ENCODE results near the gene MAPK8IP3.
"Not testable (repeated sequence)": the region's sequence is repeated elsewhere in the genome, so short reads cannot be mapped to it uniquely, and the experiment has no call there.

Gene MAPK8IP3

DNA sequence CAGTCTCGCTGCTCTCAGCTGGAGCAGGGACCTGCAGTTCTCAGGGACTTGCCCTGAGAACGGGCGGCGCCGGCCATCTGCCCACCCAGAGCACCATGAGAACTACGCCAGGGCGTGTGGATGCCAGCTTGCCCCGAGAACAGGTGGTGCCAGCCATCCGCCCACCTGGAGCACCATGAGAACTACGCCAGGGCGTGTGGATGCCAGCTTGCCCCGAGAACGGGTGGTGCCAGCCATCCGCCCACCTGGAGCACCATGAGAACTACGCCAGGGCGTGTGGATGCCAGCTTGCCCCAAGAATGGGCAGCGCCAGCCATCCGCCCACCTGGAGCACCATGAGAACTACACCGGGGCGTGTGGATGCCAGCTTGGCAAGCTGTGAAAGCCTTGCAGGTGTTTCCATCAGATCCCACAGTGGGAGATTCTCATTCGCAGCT lies 26.6 kb downstream of the MAPK8IP3 start:
- not testable (repeated sequence) for H2AK5ac ChIP-seq (ENCODE audit: low read length); DNase-seq; H4K12ac ChIP-seq (ENCODE audit: low read depth, low read length); H2BK5ac ChIP-seq (ENCODE audit: low read depth, low read length, poor library complexity); H3K4me3 ChIP-seq (ENCODE audit: low read depth, low read length); H3K9ac ChIP-seq (ENCODE audit: low read length); H2BK120ac ChIP-seq (ENCODE audit: insufficient read depth, low read length, poor library complexity); H3K23ac ChIP-seq (ENCODE audit: low read length); H3K4ac ChIP-seq (ENCODE audit: low read depth, low read length); H3K27ac ChIP-seq (ENCODE audit: low read depth, low read length); H2AFZ ChIP-seq (ENCODE audit: insufficient read depth, low read length, poor library complexity); H3K79me1 ChIP-seq (ENCODE audit: low read length); H3K18ac ChIP-seq (ENCODE audit: low read length); H4K8ac ChIP-seq (ENCODE audit: low read depth, low read length); H3K4me1 ChIP-seq (ENCODE audit: control insufficient read depth in 1 of 2, insufficient read depth in 2 of 2, low read length in 2 of 2); H3K4me2 ChIP-seq (ENCODE audit: low read length); H3K79me2 ChIP-seq (ENCODE audit: control insufficient read depth, insufficient read depth, low read length, poor library complexity); H3K14ac ChIP-seq (ENCODE audit: low read length); H4K91ac ChIP-seq (ENCODE audit: low read depth, low read length); H3K27me3 ChIP-seq (ENCODE audit: insufficient read depth, low read length); H2BK12ac ChIP-seq (ENCODE audit: low read length)
- H3K9me3 ChIP-seq (ENCODE audit: insufficient read depth, low read depth, low read length), result peaks cover 33% of the 10 kb centered on the region
- peaks cover 52 to 57% of the 10 kb centered on the region in 2 experiments for H3K36me3 ChIP-seq (ENCODE audit: control insufficient read depth in 1 of 2, insufficient read depth in 2 of 2, low read length in 2 of 2)
- WGBS (ENCODE audit: extremely low coverage, insufficient coverage, insufficient read length), result no CpG with 5 or more reads among the region's 21 CpGs

DNA sequence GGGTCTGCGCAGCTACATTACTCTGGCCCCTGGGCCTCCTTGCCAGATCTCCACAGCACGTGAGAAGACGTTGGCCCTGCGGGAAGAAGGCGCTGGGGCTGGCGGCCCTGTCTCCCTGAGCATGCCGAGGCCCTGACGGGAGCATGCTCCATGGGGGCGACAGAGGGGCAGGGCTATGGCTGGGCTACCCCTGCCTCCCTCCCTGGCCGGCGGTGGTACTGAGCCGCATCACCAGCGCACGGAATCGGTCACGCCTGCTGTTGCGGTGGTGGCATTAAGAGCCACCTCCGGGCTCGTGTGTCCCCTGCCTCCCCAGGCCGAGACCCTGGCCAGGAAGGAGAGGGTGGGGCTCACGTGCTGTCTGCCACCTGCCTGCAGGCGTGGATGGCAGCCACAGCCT lies 28.1 kb downstream of the MAPK8IP3 start:
- H4K8ac ChIP-seq (ENCODE audit: low read depth, low read length), result no peak overlapping the region
- H3K27ac ChIP-seq (ENCODE audit: low read depth, low read length), result no peak overlapping the region
- H2BK12ac ChIP-seq (ENCODE audit: low read length), result no peak overlapping the region
- H3K9me3 ChIP-seq (ENCODE audit: insufficient read depth, low read depth, low read length), result peaks cover 44% of the 10 kb centered on the region
- H3K79me2 ChIP-seq (ENCODE audit: control insufficient read depth, insufficient read depth, low read length, poor library complexity), result no peaks in the 10 kb centered on the region
- WGBS (ENCODE audit: extremely low coverage, insufficient coverage, insufficient read length), result no CpG with 5 or more reads among the region's 22 CpGs
- H3K18ac ChIP-seq (ENCODE audit: low read length), result no peak overlapping the region
- no peak overlapping the region for H2BK5ac ChIP-seq (ENCODE audit: low read depth, low read length, poor library complexity)
- H2AFZ ChIP-seq (ENCODE audit: insufficient read depth, low read length, poor library complexity), result no peak overlapping the region
- no peaks in the 10 kb centered on the region for H3K4me1 ChIP-seq (ENCODE audit: control insufficient read depth in 1 of 2, insufficient read depth in 2 of 2, low read length in 2 of 2)
- H4K12ac ChIP-seq (ENCODE audit: low read depth, low read length), result no peak overlapping the region
- no peak overlapping the region for H2AK5ac ChIP-seq (ENCODE audit: low read length)
- no peak overlapping the region for H2BK120ac ChIP-seq (ENCODE audit: insufficient read depth, low read length, poor library complexity)
- H3K9ac ChIP-seq (ENCODE audit: low read length), result no peak overlapping the region
- peaks cover 39 to 45% of the 10 kb centered on the region in 2 experiments for H3K36me3 ChIP-seq (ENCODE audit: control insufficient read depth in 1 of 2, insufficient read depth in 2 of 2, low read length in 2 of 2)
- no peak for DNase-seq
- no peak overlapping the region for H3K23ac ChIP-seq (ENCODE audit: low read length)
- no peak overlapping the region for H3K4me3 ChIP-seq (ENCODE audit: low read depth, low read length)
- H3K79me1 ChIP-seq (ENCODE audit: low read length), result no peaks in the 10 kb centered on the region
- H3K4me2 ChIP-seq (ENCODE audit: low read length), result no peak overlapping the region
- no peaks in the 10 kb centered on the region for H3K27me3 ChIP-seq (ENCODE audit: insufficient read depth, low read length)
- H3K14ac ChIP-seq (ENCODE audit: low read length), result no peak overlapping the region
- no peak overlapping the region for H3K4ac ChIP-seq (ENCODE audit: low read depth, low read length)
- H4K91ac ChIP-seq (ENCODE audit: low read depth, low read length), result no peak overlapping the region

DNA sequence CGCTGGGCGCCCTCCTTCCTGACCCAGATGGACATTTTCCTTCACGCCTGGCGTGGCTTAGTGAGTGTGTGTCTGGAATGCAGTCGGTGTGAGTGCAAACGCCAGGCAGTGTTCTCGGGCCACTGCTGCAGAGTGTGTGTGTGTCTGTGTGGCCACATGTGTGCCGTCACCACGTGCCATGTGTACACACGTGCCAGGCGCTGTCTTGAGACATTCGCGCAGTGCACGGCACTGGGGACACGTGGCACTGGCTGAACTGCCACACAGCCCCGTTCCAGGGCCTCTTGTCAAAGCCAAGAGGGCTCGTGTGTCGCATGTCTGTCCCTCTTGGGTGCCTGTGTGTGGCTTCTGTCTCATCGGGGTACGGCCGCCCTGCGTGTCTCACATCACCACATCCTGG lies 28.8 kb downstream of the MAPK8IP3 start:
- Histone ChIP-seq H3K36me3 (ENCODE audit: control insufficient read depth in 1 of 2, insufficient read depth in 2 of 2, low read length in 2 of 2) (peaks cover 34 to 38% of the 10 kb centered on the region in 2 experiments), H3K4ac (ENCODE audit: low read depth, low read length) (no peak overlapping the region), H2AK5ac (ENCODE audit: low read length) (no peak overlapping the region), H2AFZ (ENCODE audit: insufficient read depth, low read length, poor library complexity) (no peak overlapping the region), H4K8ac (ENCODE audit: low read depth, low read length) (no peak overlapping the region), H3K23ac (ENCODE audit: low read length) (no peak overlapping the region), H2BK12ac (ENCODE audit: low read length) (no peak overlapping the region), H4K91ac (ENCODE audit: low read depth, low read length) (no peak overlapping the region), H3K9me3 (ENCODE audit: insufficient read depth, low read depth, low read length) (peaks cover 51% of the 10 kb centered on the region), H4K12ac (ENCODE audit: low read depth, low read length) (no peak overlapping the region), H3K4me2 (ENCODE audit: low read length) (no peak overlapping the region), H3K27me3 (ENCODE audit: insufficient read depth, low read length) (no peaks in the 10 kb centered on the region), H3K79me1 (ENCODE audit: low read length) (no peaks in the 10 kb centered on the region), H3K14ac (ENCODE audit: low read length) (no peak overlapping the region), H2BK120ac (ENCODE audit: insufficient read depth, low read length, poor library complexity) (no peak overlapping the region), H3K4me1 (ENCODE audit: control insufficient read depth in 1 of 2, insufficient read depth in 2 of 2, low read length in 2 of 2) (no peaks in the 10 kb centered on the region), H3K79me2 (ENCODE audit: control insufficient read depth, insufficient read depth, low read length, poor library complexity) (no peaks in the 10 kb centered on the region), H2BK5ac (ENCODE audit: low read depth, low read length, poor library complexity) (no peak overlapping the region), H3K18ac (ENCODE audit: low read length) (no peak overlapping the region), H3K27ac (ENCODE audit: low read depth, low read length) (no peak overlapping the region), H3K4me3 (ENCODE audit: low read depth, low read length) (no peak overlapping the region), H3K9ac (ENCODE audit: low read length) (no peak overlapping the region)
- WGBS (ENCODE audit: extremely low coverage, insufficient coverage, insufficient read length), result no CpG with 5 or more reads among the region's 22 CpGs
- no peak for DNase-seq

DNA sequence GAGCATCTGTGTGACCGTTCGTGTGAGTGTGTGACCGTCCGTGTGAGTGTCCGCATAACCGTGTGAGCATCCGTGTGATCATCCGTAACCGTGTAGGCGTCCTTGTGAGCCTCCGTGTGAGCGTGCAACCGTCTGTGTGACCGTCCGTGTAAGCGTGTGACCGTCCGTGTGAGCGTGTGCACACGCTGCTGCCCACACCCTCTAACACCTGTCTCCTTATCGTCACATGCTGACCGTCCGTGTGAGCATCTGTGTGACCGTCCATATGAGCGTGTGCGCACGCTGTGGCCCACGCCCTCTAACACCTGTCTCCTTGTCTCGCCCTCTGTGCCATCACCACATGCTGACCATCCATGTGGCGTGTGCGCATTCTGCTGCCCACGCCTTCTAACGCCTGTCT lies 34.2 kb downstream of the MAPK8IP3 start:
- Histone ChIP-seq H3K79me2 (ENCODE audit: control insufficient read depth, insufficient read depth, low read length, poor library complexity) (peaks cover 3% of the 10 kb centered on the region), H3K36me3 (ENCODE audit: control insufficient read depth in 1 of 2, insufficient read depth in 2 of 2, low read length in 2 of 2) (peaks cover 20% of the 10 kb centered on the region in 2 experiments), H2BK12ac (ENCODE audit: low read length) (no peak overlapping the region), H4K91ac (ENCODE audit: low read depth, low read length) (no peak overlapping the region), H2BK120ac (ENCODE audit: insufficient read depth, low read length, poor library complexity) (no peak overlapping the region), H3K79me1 (ENCODE audit: low read length) (peaks cover 4% of the 10 kb centered on the region), H3K18ac (ENCODE audit: low read length) (no peak overlapping the region), H3K14ac (ENCODE audit: low read length) (no peak overlapping the region), H3K4me1 (ENCODE audit: control insufficient read depth in 1 of 2, insufficient read depth in 2 of 2, low read length in 2 of 2) (peaks cover 7 to 13% of the 10 kb centered on the region in 2 experiments), H2AFZ (ENCODE audit: insufficient read depth, low read length, poor library complexity) (no peak overlapping the region), H2BK5ac (ENCODE audit: low read depth, low read length, poor library complexity) (no peak overlapping the region), H3K4me3 (ENCODE audit: low read depth, low read length) (peak overlapping the region; percentile 42), H3K9ac (ENCODE audit: low read length) (no peak overlapping the region), H3K27me3 (ENCODE audit: insufficient read depth, low read length) (no peaks in the 10 kb centered on the region), H4K8ac (ENCODE audit: low read depth, low read length) (no peak overlapping the region), H4K12ac (ENCODE audit: low read depth, low read length) (no peak overlapping the region), H3K4me2 (ENCODE audit: low read length) (no peak overlapping the region), H3K9me3 (ENCODE audit: insufficient read depth, low read depth, low read length) (peaks cover 55% of the 10 kb centered on the region), H2AK5ac (ENCODE audit: low read length) (no peak overlapping the region), H3K23ac (ENCODE audit: low read length) (no peak overlapping the region), H3K4ac (ENCODE audit: low read depth, low read length) (no peak overlapping the region), H3K27ac (ENCODE audit: low read depth, low read length) (no peak overlapping the region)
- WGBS (ENCODE audit: extremely low coverage, insufficient coverage, insufficient read length), result no CpG with 5 or more reads among the region's 33 CpGs
- no peak for DNase-seq

Data from trophoblast cell (in vitro differentiated cells and primary cell).